Spinal cord (tissue), 10 donors: ENCODE measurements around the gene LELP1. TPM values are rescaled to one million over a fixed set of nuclear protein-coding genes. Genes with fewer than 3 reads are reported as not detected.

Source experiments
- DNase-seq, 6 donors: peaks; one replicate each; pipeline versions ENCODE4 v3.0.0 to v3.0.0-alpha.2; 2013 to 2015; ENCODE audit warnings: low spot score in 6 of 6, low read depth in 4 of 6
- H3K27ac ChIP-seq: one replicate; pipeline ENCODE4 v1.5.1; 2013; ENCODE audit warnings: low read depth, low read length, control low read depth
- H3K27me3 ChIP-seq: one replicate; pipeline ENCODE4 v1.6.1; 2013; ENCODE audit warnings: low read length; ENCODE audit not compliant: control insufficient read depth, insufficient read depth
- H3K36me3 ChIP-seq: one replicate; pipeline ENCODE4 v1.6.1; 2013; ENCODE audit warnings: low read length; ENCODE audit not compliant: control insufficient read depth, insufficient read depth
- H3K4me1 ChIP-seq: one replicate; pipeline ENCODE4 v1.6.1; 2013; ENCODE audit warnings: low read length; ENCODE audit not compliant: control insufficient read depth, insufficient read depth
- H3K4me3 ChIP-seq: one replicate; pipeline ENCODE4 v1.5.1; 2013; ENCODE audit warnings: low read depth, low read length, control low read depth
- H3K9me3 ChIP-seq: one replicate; pipeline ENCODE4 v1.6.1; 2013; ENCODE audit warnings: low read length; ENCODE audit not compliant: control insufficient read depth, insufficient read depth
- WGBS: methylation state at CpG from one replicate; pipeline ENCODE4 v1.1.5; 2013; ENCODE audit warnings: missing lambda C conversion rate; ENCODE audit not compliant: insufficient coverage; 5-methylcytosine and 5-hydroxymethylcytosine counted together
- polyA plus RNA-seq, 2 donors: library from polyadenylated mRNA; unstranded; fragments of 120-200 nt; gene quantifications; one replicate each; pipeline ENCODE4 v1.2.1, GENCODE V29; 2013; ENCODE audit not compliant: insufficient read length in 2 of 2
- total RNA-seq, 2 donors: library from RNA; depleted of rRNA in 1 of 2; stranded (reverse); fragments of 120-200 nt in 1 of 2; fragments of >200 nt in 1 of 2; gene quantifications; one replicate each; pipeline versions ENCODE4 v1.2.3 to v1.2.4, GENCODE V29; 2013 to 2014
- donor health status: healthy.

Gene LELP1
- total and polyA plus RNA-seq, 4 donors = not detected

DNA sequence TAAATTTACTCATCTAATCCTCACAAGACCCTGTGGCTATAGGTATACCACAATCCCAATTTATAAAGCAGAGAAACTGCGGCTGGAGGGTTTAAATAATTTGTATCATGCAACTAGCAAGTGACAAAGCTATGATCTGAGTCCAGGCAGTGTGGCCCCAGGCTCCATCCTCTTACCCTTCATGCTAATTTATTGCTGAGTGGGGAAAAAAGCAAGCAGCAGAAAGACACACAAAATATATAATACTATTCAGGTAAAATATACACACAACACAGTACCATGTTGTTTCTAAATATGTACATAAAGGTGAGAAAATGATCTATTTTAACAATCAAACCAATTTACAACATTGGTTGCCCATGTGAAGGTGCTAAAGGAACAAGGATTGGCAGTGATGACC is 38.9 kb downstream of the LELP1 start:
- no peak for DNase-seq
- H3K4me1 ChIP-seq = no peaks in the 10 kb centered on the region
- no peaks in the 10 kb centered on the region for H3K27me3 ChIP-seq
- H3K36me3 ChIP-seq = no peaks in the 10 kb centered on the region
- H3K9me3 ChIP-seq = no peaks in the 10 kb centered on the region
- H3K4me3 ChIP-seq = no peak overlapping the region
- H3K27ac ChIP-seq = no peak overlapping the region
- no CpG with 5 or more reads among the region's 1 CpG for WGBS

DNA sequence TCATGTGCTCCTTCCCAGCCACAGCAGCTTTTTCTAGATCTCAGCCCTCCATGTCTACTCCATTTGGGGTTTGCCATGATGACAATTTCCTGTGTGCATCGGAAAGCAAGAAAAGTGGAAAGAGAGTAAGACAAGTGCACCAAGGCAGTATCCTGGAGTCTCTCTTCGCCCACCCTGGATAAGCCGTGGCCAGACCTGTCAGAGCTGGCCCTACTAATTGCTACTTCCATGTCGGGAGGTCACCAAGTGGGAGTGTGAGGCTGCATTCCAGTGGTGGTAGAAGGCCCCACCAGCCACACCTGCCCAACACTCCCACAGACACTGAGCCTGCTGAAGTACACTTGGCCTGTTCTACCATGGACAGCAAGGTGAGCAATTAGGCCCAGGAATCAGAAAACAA is 42.2 kb downstream of the LELP1 start:
- 100% methylated on average over 3 of the region's 4 CpGs for WGBS
- Histone ChIP-seq H3K9me3 (no peaks in the 10 kb centered on the region), H3K4me3 (no peak overlapping the region), H3K27me3 (no peaks in the 10 kb centered on the region), H3K4me1 (no peaks in the 10 kb centered on the region), H3K27ac (no peak overlapping the region), H3K36me3 (no peaks in the 10 kb centered on the region)
- no peak for DNase-seq

DNA sequence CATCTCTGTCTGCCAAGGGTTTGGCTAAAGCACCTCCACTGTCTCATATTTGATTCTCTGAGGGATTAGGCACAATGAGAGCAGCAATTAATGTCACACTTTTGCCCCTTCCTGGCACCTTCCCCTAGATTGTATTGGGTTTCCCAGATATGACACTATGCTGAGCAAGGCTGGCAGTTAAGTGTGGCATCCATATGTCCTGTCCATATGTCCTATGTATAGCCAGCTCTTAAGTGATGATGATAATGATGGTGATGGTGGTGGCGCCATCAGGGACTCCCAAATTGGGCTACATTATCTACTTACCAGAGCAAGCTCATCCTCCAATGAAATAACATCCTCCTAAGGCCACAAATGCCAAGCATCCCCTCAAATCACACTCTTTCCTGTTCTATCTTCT is 42.8 kb downstream of the LELP1 start:
- H3K4me3 ChIP-seq = no peak overlapping the region
- no peaks in the 10 kb centered on the region for H3K9me3 ChIP-seq
- H3K27me3 ChIP-seq = no peaks in the 10 kb centered on the region
- peak in 1 of 6 donors; percentile 15 for DNase-seq
- no peak overlapping the region for H3K27ac ChIP-seq
- H3K4me1 ChIP-seq = no peaks in the 10 kb centered on the region
- H3K36me3 ChIP-seq = no peaks in the 10 kb centered on the region
- no CpG with 5 or more reads among the region's 1 CpG for WGBS

DNA sequence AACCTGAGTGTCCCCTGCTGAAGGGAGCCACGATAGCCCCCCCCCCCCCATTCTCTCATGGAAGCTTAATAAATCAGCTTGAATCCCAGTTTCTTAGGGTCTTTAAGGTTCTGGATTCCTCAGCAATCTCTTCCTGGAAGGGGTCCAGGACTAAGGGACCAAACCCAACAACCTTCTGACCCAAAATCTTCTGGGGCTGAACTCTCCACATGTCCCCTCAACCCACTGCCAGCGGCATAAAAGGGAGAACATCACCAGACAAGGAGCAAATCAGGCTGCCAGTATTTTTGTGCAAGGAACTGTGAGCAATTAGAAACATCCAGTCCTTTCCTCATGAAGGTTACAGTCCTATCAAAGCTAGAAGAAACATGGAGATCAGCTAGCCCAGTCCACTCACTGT is 43.6 kb downstream of the LELP1 start:
- no peak overlapping the region for H3K4me3 ChIP-seq
- no peak for DNase-seq
- 100% methylated on average over 1 of the region's 2 CpGs for WGBS
- no peak overlapping the region for H3K27ac ChIP-seq
- no peaks in the 10 kb centered on the region for H3K4me1 ChIP-seq
- H3K36me3 ChIP-seq = no peaks in the 10 kb centered on the region
- H3K9me3 ChIP-seq = no peaks in the 10 kb centered on the region
- H3K27me3 ChIP-seq = no peaks in the 10 kb centered on the region

DNA sequence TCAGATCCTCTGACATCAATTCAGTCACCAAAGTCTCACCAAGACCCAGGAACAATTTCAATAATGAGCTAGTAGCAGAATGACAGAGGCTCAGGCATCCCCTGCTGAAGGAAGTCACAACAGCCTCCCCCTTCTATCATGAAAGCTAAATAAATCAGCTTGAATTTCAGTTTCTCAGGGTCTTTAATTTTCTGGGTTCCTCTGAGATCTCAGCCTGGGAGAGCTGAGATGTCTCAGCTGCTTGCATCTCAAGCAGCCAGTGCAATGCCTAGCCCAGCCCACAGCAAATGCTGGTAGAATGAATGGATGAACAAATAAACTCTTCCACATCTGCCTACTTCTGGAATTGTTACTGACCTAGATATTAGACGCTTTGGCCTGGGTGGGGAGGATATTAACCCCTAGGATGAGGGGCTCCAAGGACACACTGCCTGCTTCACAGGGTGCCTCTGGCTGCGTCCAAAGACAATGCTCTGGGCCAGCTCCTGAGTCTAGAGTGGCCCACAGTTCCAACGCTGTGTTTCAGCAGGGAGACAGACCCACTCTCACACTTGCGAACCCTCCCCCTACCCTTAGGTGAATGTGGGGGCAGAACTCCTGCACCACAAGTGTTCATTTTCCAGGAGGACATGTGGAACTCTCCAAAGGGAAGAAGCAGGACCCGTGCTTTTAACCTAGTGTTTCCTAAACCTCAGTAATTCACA is 45.1 kb downstream of the LELP1 start:
- WGBS = 50% methylated on average over 1 of the region's 5 CpGs
- no peaks in the 10 kb centered on the region for H3K4me1 ChIP-seq
- no peaks in the 10 kb centered on the region for H3K27me3 ChIP-seq
- DNase-seq = peak in 1 of 6 donors; percentile 4
- H3K27ac ChIP-seq = no peak overlapping the region
- H3K4me3 ChIP-seq = no peak overlapping the region
- H3K9me3 ChIP-seq = no peaks in the 10 kb centered on the region
- no peaks in the 10 kb centered on the region for H3K36me3 ChIP-seq

DNA sequence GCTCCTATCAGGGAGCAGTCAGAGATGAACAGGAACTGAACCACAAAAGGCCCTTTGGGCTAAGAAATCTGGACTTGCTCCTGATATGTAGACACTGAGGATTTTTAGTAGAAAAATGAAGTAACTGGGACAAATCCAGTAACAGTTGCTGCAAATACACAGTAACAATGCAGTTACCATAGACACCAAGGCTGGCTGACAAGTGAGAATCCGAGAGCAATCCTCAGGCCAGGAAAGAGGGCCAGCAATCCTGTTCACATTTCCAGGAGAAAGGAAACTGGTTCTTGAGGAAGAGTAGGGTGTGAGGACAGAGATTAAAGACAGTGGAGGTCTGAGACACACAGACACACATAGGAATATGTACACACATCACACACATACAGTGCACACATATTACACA is 46.9 kb downstream of the LELP1 start:
- no peaks in the 10 kb centered on the region for H3K36me3 ChIP-seq
- peak in 3 of 6 donors; percentile 9 to 76 (median 22) for DNase-seq

DNA sequence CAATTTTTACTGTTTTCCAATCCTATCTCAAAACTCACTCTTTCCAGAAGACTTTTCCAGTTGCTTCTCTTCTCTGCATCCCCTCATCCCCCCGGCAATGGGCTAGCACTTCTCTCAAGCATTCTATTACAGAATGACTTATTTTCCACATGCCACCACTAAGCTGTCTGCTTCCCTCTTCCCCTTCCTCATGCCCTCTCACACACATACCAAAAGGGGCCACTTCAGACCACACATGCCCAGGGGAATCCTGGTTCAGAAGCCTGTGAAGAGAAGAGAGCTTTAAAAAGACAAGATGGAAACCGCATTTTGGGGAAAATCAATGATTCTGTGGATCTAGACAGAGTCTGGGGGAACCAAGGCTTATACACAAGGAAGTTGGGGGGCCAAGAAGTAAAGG is 47.9 kb downstream of the LELP1 start:
- Histone ChIP-seq H3K27me3 (no peaks in the 10 kb centered on the region), H3K4me1 (no peaks in the 10 kb centered on the region), H3K9me3 (no peaks in the 10 kb centered on the region), H3K27ac (no peak overlapping the region), H3K4me3 (no peak overlapping the region), H3K36me3 (no peaks in the 10 kb centered on the region)
- no peak for DNase-seq
- WGBS = 86% methylated on average over 1 of the region's 2 CpGs

More for the DNA sequence above, 46.9 kb downstream of the LELP1 start:
- WGBS = no CpG with 5 or more reads among the region's 1 CpG
- Histone ChIP-seq H3K4me3 (no peak overlapping the region), H3K4me1 (no peaks in the 10 kb centered on the region), H3K27me3 (no peaks in the 10 kb centered on the region), H3K9me3 (no peaks in the 10 kb centered on the region), H3K27ac (no peak overlapping the region)

DNA sequence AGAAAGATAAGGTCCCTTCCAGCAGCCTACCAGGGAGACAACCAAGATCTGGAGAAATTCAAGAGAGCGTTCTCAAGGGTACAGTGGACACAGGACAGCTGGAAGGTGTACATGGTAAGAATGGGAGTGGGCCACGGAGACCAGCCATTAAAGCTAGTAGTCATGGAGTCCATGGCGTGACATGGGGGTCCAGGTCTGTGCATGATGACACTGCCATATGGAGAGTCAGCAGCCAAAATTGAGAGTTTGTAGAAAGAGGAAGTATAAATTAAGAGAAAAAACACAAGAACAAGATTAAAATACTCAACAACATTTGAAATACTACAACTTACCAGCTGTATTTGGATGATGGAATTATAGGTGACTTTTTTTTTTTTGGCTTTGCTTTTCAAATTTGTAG is 48.3 kb downstream of the LELP1 start:
- Histone ChIP-seq H3K27ac (no peak overlapping the region), H3K27me3 (no peaks in the 10 kb centered on the region), H3K4me3 (no peak overlapping the region), H3K9me3 (no peaks in the 10 kb centered on the region), H3K4me1 (no peaks in the 10 kb centered on the region), H3K36me3 (no peaks in the 10 kb centered on the region)
- DNase-seq = no peak
- 98% methylated on average over 3 of the region's 3 CpGs for WGBS

DNA sequence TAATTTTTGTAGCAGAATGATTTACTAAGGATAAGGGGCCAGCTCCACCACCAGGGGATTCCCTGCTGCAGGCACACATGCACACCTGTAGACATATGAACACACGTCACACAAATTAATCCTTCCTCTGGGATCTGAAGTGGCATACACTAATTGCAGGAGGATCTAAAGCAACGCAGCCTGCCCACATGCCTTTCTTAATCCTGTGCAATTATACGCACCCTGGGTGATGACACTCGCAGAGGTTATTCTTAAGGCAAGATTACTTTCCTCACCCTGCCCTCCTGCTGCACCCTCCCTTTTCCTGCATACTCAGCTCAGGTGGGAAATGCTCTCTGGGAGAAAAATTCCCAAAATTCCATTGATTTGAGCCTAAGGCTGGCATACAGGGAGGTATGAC is 48.8 kb downstream of the LELP1 start:
- H3K4me1 ChIP-seq = no peaks in the 10 kb centered on the region
- H3K9me3 ChIP-seq = no peaks in the 10 kb centered on the region
- DNase-seq = no peak
- H3K27ac ChIP-seq = no peak overlapping the region
- H3K27me3 ChIP-seq = no peaks in the 10 kb centered on the region
- H3K4me3 ChIP-seq = no peak overlapping the region
- 83% methylated on average over 4 of the region's 4 CpGs for WGBS
- no peaks in the 10 kb centered on the region for H3K36me3 ChIP-seq

DNA sequence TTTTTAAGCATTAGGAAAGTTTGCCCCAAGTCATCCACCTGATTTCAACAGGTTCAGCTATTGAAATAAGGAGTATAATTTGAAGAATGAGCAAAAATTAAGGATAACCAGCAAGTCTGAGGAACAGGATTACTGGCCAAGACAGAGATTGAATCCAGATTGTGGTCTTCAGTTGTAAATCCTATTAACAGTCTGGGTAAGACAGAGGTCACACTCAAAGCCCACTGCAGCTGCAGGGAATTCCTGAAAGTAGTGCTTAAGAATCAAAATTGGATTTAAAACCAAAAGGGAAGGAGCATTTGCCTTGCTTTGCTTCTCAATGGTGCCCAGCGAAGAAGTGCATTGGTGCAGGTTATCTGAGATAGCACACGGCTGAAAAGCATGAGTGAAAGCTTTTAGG is 49.8 kb downstream of the LELP1 start:
- H3K36me3 ChIP-seq = no peaks in the 10 kb centered on the region
- no peak overlapping the region for H3K4me3 ChIP-seq
- H3K9me3 ChIP-seq = no peaks in the 10 kb centered on the region
- WGBS = 97% methylated on average over 2 of the region's 2 CpGs
- no peaks in the 10 kb centered on the region for H3K4me1 ChIP-seq
- no peak for DNase-seq
- H3K27ac ChIP-seq = no peak overlapping the region
- H3K27me3 ChIP-seq = no peaks in the 10 kb centered on the region
